ENCODE measurements around the gene PCID2. TPM values are rescaled to one million over a fixed set of nuclear protein-coding genes. Genes with fewer than 3 reads are reported as not detected.

PCID2 gene
- total RNA-seq, 4 donors from 2014 or later = 28.0 to 44.2 (median 40.3) TPM

DNA sequence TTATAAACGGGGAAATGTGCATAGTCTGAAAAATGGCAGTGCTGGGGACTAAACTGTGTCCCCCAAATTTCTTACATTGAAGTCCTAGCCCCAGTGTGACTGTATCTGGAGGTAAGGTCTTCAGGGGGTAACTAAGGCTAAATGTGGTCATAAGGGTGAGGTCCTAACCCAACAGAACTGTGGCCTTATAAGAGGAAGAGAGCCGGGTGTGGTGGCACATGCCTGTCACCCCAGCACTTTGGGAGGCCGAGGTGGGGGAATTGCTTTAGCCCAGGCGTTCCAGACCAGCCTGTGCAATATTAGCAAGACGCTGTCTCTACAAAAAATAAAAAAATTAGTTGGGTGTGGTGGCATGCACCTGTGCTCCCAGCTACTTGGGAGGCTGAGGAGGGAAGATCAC is 32.2 kb downstream of the PCID2 start:
- TF ChIP-seq, protein P1, sequence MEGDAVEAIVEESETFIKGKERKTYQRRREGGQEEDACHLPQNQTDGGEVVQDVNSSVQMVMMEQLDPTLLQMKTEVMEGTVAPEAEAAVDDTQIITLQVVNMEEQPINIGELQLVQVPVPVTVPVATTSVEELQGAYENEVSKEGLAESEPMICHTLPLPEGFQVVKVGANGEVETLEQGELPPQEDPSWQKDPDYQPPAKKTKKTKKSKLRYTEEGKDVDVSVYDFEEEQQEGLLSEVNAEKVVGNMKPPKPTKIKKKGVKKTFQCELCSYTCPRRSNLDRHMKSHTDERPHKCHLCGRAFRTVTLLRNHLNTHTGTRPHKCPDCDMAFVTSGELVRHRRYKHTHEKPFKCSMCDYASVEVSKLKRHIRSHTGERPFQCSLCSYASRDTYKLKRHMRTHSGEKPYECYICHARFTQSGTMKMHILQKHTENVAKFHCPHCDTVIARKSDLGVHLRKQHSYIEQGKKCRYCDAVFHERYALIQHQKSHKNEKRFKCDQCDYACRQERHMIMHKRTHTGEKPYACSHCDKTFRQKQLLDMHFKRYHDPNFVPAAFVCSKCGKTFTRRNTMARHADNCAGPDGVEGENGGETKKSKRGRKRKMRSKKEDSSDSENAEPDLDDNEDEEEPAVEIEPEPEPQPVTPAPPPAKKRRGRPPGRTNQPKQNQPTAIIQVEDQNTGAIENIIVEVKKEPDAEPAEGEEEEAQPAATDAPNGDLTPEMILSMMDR (IDR thresholded peaks at IDR 0.05) = no peak
- no peak for TF ChIP-seq POLR2A (IDR thresholded peaks at IDR 0.05)
- intact Hi-C loops (cut with DNase I; ENCODE audit: low total_unique reads) = no loop called here
- 74 to 85% methylated on average over 5 of the region's 5 CpGs for WGBS, 2 donors
- no peak for DNase-seq (ENCODE audit: low spot score in 2 of 2)
- no peak overlapping the region for H3K4me3 ChIP-seq (ENCODE audit: low read depth, poor library complexity, severe bottlenecking)

DNA sequence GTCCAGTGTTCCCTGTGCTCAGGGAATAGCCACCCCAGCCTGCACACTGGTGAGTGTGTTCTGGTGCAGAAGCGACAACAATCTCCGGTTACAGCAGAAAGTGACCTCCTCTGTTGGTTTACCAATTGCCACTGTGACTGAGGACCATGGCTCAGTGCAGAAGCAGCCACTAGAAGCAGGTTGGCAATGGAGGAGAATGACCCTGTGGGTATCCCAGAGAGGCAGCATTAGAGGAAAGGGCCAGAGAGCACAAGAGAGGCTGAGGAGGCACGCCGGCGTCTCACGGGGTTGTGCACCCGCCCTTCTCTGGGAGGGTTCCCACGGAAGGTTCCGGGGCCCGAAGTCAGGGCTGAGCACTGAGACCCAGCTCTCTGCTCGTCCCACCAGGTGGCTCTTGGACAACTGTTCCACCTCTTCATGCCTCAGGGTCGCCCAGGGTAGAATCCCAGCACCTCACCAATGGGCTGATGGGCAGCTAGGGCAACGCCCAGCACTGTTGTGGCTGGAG is 36.0 kb downstream of the PCID2 start:
- peak in 1 of 2 donors; percentile 48 for DNase-seq (ENCODE audit: low spot score in 2 of 2)
- WGBS, 2 donors = 93% methylated on average over 12 to 13 of the region's 13 CpGs

DNA sequence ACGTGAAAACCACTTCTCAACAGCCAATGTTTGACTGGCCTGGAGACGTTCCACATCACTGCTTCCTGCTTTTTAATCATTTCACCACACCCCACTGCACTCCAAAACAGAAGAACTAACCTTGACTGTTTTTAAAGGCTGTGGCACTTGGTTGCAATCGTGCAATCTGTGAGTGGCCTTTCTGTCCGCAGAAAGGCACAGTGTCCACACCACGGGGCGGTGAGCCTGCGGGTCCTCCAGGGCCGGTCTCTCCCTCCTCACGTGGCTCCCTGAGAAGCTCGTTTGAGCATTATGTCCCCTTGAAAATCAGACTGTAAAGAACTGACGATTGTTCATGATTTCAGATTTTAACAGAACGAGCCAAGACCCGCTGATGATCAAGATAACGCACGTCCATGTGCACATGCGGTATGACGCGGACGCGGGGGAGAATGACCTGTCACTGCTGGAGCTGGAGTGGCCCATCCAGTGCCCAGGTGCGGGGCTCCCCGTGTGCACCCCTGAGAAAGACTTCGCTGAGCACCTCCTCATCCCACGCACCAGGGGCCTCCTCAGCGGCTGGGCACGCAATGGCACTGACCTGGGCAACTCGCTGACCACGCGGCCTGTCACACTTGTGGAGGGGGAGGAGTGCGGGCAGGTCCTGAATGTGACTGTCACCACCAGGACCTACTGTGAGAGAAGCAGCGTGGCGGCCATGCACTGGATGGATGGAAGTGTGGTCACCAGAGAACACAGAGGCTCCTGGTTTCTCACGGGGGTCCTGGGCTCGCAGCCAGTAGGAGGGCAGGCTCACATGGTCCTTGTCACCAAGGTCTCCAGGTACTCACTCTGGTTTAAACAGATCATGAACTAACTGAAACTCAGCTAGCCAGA is 37.0 kb downstream of the PCID2 start:
- 87 to 93% methylated on average over 27 to 34 of the region's 34 CpGs for WGBS, 2 donors
- DNase-seq (ENCODE audit: low spot score in 2 of 2) = peak in 1 of 2 donors; percentile 79
- TF ChIP-seq POLR2A (IDR thresholded peaks at IDR 0.05) = no peak
- TF ChIP-seq, protein P1 (IDR thresholded peaks at IDR 0.05) = no peak
- no peak overlapping the region for H3K4me3 ChIP-seq (ENCODE audit: low read depth, poor library complexity, severe bottlenecking)
- intact Hi-C loops (cut with DNase I; ENCODE audit: low total_unique reads) = no loop called here

More for the DNA sequence above, 36.0 kb downstream of the PCID2 start:
- intact Hi-C loops (cut with DNase I; ENCODE audit: low total_unique reads) = no loop called here
- no peak overlapping the region for H3K4me3 ChIP-seq (ENCODE audit: low read depth, poor library complexity, severe bottlenecking)
- no peak for TF ChIP-seq POLR2A (IDR thresholded peaks at IDR 0.05)
- TF ChIP-seq, protein P1 (IDR thresholded peaks at IDR 0.05) = no peak

DNA sequence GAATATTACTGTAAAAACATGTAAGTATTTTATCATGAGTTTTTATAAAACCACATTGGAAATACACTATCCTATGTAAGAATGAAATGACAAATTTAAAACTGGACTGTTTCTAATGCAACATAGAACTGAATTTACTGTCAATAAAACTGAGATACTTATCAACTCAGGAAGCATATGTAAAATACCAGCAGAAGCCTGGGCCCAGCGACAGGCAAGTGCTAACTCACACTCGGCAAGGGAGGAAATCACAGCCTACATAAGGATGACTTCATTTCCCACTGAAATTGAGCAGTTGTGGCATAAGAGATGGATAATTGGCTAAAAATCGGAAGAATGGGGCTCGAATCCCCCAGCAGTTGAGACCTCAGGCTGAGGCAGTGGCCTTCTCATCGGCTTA is 38.0 kb downstream of the PCID2 start:
- H3K4me3 ChIP-seq (ENCODE audit: low read depth, poor library complexity, severe bottlenecking) = no peak overlapping the region
- intact Hi-C loops (cut with DNase I; ENCODE audit: low total_unique reads) = no loop called here
- WGBS, 2 donors = 79 to 89% methylated on average over 5 of the region's 5 CpGs
- TF ChIP-seq POLR2A (IDR thresholded peaks at IDR 0.05) = no peak
- TF ChIP-seq, protein P1 (IDR thresholded peaks at IDR 0.05) = no peak
- DNase-seq (ENCODE audit: low spot score in 2 of 2) = peak in 1 of 2 donors; percentile 9

DNA sequence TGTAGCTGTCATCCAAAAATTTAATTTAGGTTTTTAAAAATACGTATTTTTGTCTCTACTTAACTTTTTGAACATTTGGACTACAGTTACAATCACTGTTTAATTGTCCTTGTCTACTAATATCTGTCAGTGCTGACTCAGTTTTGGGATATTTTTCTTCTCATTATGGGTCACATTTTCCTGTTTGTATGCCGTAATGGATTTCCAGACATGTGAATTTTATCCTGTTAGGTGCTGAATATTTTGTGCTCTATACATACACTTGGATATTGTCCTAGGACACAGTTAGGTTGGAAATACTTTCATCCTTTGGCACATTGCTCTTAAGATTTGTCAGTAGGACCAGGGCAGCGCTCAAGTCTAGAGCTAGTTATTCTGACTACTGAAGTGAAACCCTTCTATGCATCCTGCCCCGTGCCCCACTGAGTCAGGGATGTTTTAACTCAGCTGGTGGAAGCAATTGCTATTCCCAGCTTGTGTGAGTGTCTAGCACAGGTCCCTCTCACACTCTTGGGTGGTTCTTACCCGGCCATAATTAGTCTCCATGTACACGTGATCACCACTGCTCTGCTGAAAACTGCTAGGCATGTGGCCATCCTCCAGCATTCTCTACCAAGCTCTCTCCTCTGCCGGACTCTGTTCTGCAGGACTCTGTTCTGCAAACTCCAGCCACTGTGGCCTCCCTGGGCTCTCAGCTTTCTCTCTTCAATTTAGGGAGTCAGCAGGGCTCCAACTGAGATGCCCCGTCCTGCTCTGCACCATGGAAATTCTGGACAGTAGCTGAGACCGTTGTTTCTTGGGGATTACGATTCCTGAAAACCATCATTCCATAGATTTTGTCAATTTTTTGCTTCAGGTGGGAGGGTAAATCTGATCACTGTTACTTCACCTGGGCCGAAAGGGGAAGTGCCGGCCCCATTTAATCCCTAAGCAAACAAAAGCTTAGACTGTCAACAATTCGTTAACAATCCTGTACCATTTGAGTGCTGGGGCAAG is 38.9 kb downstream of the PCID2 start:
- peak in 1 of 2 donors; percentile 34 for DNase-seq (ENCODE audit: low spot score in 2 of 2)
- no peak overlapping the region for H3K4me3 ChIP-seq (ENCODE audit: low read depth, poor library complexity, severe bottlenecking)
- no peak for TF ChIP-seq POLR2A (IDR thresholded peaks at IDR 0.05)
- TF ChIP-seq, protein P1 (IDR thresholded peaks at IDR 0.05) = no peak
- WGBS, 2 donors = 91 to 92% methylated on average over 13 of the region's 13 CpGs
- intact Hi-C loops (cut with DNase I; ENCODE audit: low total_unique reads) = no loop called here

All from lower leg skin (tissue), 4 donors.